ENCODE data around the gene CECR2.

DNA sequence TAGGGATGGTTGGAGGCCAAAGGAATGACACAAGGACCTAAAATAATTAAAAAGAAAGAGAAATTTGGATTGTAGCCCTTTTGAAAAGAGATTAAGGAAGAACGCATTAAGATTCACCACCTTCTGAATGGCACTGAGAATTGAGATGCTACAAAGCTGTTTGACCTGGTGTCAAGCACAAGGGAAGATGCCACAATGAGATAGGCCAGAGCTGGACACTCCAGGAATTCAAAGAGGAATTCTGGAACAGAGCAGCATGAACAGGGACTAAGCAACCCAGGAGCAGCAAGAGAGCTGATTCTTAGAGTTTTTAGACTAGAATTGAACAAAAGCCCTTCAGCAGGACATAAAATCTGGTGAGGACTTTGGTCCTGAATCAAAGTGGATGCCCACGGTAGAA, 11.6 kb upstream of the CECR2 start:
- TF ChIP-seq CTCF (IDR thresholded peaks at IDR 0.05; ENCODE audit: low read depth, low read length, poor library complexity, severe bottlenecking) (no peak), EZH2phosphoT487 (IDR thresholded peaks at IDR 0.05; ENCODE audit: borderline replicate concordance, low read length) (no peak)

All from DOHH2 (cell line).